ENCODE results near the gene FOXN3.

FOXN3 gene, protein sequence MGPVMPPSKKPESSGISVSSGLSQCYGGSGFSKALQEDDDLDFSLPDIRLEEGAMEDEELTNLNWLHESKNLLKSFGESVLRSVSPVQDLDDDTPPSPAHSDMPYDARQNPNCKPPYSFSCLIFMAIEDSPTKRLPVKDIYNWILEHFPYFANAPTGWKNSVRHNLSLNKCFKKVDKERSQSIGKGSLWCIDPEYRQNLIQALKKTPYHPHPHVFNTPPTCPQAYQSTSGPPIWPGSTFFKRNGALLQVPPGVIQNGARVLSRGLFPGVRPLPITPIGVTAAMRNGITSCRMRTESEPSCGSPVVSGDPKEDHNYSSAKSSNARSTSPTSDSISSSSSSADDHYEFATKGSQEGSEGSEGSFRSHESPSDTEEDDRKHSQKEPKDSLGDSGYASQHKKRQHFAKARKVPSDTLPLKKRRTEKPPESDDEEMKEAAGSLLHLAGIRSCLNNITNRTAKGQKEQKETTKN

DNA sequence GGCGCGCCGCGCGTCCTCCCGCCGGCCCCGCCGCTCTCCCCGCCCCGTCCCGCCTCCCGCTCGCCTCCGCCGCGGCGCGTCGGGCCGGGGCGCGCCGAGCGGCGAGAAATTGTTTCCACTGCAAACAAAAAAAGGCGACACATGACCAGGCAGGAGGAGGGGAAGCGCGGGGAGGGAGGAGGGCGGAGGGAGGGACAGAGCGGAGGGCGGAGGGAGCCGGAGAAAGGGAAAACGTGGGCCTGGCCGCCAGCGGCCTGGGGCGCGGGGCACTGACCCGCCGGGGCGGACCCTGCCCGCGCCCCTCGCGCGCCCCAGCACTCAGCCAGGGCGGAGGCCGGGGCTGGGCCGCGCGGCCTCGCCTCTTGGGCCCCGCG lies at the start of gene FOXN3:
FOXN3 (minus strand) TSS at position 143 of the 374 bp plus-strand sequence. CDS start 4,757 bp downstream, outside the sequence.
- peak; percentile 89 for DNase-seq

DNA sequence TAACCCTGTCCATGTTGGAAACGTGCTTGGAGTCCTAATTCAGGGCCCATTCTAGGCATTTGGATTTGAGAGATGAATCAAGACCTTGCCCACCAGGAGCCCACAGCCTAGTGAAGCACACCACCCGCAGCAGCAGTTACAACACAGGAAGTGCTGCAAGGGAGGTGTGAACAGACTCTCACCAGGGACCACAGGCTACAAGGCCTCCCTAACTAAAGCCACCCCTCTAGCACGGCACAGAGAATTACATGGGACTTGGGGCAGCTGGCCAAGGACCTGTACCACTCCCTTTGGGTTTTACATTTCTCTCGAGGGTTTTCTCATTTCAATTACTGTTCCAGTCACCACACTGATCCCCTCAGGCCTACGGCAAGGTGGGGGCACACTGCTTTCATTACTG lies 49.5 kb upstream of the FOXN3 start:
- DNase-seq, result no peak

DNA sequence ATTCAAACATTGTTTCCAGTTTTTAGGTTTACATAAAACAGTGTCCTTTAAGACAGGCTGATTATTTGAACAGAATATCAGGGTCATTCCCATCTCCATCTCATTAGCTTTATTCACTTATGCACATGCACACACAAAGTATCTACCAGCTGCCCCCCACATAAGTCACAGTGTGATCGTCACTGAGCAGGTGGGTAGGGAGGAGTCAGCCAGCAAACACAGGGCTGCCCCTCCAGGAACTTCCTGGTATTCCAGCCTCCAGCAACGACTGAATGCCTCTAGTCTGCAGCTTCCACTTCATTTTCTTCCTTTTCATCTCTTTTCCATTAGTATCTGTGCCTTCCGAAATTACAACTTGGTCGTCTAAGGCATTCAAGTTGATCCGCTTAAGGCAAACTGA lies 48.8 kb upstream of the FOXN3 start:
- DNase-seq, result no peak

DNA sequence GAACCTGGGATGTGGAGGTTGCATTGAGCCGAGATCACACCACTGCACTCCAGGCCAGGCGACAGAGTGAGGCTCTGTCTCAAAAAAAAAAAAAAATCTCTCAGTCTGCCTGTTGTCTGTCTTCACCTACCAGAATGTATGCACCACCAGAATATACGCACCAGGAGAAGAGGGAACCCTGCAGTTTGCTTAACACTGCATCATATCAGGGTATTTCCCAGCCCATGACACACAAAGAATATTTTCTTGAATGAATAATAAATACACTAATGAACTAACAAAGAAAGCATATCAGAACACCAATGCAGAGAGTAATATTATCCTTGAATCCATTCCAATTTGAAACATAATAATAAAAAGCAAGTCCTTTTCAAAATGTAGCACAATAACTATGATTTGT lies 44.2 kb upstream of the FOXN3 start:
- DNase-seq, result no peak

DNA sequence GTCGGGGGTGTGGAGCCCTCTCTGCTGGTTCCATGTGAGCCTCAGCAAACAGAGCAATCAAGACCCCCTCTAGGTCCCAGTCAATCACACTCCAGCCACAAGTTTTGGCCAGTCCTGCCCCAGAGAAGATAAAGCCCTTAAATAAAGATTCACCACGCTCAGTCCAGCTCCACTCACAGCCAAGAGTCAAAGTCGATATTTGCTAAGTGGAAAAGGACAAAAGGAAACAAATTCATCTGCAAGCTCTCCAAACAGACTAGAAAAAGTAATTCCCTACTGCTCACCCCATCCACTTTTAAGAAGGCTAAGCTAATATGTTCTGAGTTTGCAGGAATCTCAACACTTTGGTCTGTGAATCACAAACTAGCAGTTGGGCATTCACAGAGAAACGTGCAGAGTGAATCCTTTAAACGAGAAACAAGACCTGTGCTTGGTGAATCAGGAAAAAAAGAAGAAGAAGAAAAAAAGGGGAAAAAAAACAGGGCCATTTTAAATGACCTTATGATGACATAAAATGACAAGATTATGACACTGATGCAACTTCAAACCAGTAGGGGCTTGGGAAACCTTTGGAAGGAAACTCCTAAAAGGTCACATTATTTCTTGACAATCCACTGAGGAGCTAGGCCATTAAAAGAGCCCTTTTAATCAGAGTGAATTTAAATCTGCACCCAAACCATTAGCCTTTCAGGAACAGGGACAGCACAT lies 41.8 kb upstream of the FOXN3 start:
- DNase-seq, result no peak

DNA sequence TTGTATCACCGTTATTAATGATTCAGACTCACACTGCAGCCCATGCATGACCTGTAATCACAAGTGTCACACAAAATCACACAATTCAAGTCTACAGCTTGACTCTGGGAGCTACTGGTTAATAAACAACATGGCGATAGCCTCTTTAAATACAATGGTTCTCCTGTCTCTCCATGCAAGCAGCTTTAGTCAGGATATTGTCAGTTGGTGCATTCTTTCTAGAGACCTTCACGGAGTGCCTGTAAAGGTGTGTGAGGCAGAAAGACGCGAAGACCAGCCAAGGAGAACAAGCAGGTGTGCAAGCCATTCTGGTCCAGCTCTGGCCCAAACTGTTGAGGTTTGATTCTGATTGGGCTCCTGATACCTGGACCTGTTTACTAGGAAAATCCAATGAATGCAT lies 40.0 kb upstream of the FOXN3 start:
- DNase-seq, result no peak

DNA sequence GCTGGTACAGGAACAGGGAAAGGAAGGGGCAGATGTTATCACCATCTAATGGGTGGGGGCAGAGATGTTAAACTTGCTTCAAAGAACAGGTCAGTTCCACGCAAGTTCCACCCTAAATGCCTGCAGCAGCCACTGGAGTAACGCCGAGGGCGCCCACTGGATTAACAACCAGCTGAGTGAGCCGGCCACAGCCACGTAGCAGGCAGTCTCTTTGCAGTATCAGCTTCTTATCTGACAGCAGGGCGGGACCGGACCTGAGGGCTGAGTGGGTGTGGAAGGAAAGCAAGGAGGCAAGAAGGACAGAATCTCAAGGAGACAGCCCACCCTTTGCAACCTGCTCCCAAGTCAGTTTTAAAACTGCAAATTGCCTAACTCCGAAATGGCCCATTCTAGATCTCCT lies 38.4 kb upstream of the FOXN3 start:
- no peak for DNase-seq

DNA sequence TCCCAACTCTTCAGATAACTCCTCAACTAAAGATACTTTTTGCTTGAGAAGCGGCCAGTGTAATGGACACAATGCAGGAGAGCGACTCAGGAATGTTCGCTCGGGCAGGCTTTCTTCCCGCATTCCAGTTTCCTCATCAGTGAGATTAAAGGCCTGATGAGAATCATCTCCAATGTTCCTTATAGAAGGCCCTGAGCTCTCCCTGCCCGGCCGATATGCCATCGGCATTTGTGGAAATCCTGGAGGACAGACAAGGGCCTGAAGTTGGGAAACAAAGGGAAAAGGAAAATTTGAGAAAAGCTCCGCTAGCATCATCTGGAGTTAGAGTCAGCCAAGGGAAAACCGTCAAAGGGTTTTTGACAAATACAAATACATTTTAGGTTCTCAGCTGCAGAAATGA lies 38.0 kb upstream of the FOXN3 start:
- DNase-seq, result no peak

DNA sequence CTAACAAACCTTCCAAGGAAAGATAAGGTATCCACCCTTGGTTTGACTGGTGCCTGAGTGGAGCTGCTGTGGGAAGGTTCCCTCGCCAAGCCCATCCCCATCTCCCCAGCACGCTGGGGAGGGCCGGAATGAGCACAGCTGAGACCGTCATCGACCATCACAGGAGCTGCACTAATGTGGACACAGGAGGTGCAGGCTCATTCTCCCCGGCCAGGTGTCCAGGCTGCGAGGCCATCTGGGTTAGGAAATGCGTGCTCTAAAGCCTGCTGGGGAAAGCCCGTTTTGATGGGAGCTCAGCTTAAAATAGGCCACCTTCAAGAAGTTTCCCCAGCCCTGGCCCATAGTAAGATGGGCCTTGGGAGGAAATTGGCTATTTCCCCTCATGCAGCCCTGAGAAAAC lies 35.2 kb upstream of the FOXN3 start:
- DNase-seq, result no peak

DNA sequence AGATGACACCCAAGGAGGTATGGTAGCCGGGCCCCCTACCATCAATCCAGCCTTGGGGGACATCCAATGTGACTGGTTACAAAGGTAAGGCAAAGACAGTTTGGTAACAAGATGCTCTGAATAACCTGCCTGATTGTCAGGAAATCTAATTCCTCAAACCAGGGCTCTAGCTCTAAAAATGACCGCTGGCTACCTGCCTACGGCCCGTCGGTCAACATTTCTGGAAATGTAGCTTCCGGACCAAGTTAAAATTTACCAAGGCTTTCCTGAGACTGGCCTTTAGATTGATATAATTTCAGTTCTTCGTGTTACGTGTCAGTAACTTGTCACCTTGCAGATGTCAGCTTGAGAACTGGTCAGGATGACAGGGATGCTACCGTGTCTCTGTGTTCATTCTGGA lies 34.2 kb upstream of the FOXN3 start:
- DNase-seq, result no peak

DNA sequence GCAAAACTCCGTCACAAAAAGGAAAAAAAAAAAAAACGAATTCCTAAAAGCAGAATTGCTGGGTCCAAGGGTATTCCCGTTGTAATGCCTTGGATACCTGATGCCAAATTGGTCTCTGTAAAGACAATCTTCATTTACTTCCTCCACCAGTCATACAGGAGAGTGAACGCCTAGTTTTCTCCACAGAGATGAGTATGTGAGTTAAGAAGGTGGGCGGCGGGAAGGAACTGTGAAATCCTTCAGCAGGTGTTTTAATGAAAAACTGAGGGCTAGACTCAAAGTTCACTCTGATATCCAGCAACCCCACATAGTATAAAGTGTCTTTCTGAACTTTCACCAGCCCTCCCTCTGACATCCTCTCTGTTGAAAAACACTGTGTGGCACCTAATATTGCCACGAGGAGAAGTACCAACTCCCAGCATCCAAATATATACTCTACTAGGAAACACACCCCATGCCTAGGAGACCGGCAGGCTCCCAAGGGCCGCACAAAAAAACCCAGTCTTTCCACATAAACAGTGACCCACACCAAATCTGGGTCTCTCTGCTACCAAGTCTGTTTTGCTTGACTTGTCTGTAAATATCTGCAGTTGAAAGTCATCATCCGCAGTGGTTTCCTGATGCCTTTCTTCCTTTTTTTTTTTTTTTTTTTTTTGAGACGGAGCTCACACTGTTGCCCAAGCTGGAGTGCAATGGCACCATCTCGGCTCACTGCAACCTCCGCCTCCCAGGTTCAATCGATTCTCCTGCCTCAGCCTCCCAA lies 30.3 kb upstream of the FOXN3 start:
- no peak for DNase-seq

DNA sequence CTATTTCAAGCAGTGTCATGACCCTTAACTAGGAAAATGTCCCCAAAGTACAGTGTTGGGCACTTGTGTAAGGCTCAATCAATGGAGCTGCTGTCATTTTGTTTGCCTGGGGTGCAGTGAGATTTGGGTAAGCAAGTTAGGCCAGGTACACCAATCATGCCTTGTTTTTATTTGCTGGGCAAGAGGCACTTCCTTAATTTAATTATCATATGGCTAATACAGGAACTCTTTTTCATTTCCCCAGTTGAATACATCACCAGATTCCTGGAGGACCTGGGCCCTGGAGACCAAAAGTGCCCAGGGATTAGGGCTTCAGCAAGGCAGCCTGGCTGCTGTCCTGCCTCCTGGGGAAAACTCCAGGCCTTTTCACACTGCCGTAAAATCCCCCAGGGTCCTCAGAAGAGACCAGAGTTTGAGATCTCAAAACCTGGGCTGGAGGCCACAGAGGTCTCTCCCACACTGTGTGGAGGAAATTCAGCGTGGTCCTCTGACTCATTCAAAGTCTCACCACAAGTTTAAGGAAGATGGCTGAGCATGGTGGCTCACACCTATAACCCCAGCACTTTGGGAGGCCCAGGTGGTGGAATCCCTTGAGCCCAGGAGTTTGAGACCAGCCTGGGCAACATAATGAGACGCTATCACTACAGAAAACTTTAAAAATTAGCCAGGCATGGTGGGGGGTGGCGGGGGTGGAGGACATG lies 28.4 kb upstream of the FOXN3 start:
- no peak for DNase-seq

DNA sequence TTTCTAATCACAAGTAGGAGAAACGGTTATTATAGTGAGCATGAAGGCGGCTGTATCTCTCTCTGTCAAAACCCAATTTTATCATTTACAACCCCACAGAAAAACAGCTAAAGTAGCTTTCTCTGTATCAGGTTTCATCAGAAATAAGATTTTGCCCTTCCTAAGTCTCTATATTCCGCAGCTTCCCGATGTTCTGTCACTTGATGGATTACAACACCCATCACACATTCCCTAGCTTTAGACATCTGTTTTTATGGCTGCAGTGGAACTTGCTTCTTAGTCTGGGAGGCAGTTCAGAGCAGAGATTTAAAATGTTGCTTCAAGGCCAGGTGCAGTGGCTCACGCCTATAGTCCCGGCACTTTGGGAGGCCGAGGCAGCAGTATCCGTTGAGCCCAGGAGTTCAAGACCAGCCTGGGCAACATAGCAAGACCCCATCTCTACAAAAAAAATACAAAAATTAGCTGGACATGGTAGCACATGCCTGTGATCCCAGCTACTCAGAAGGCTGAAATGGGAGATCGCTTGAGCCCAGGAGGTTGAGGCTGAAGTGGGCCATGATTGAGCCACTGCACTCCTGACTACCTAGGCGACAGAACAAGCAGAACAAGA lies 27.6 kb upstream of the FOXN3 start:
- DNase-seq, result no peak

DNA sequence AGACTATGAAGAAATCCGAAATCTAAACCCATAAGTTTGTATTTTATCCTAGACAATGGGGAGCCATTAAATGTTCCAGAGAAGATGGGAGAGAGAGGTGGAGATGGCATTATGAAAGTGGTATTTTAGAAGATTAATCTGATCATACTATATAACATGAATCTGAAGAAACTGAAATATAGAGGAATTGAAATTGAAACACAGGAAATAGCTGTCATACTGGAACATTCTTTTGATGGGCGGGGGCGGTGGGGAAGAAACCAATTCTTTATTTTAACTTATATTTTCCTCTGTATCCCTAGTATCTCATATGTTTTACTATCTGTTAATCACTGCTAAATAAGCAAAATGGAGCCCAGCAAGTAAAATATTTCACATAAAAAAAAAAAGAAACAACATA lies 27.0 kb upstream of the FOXN3 start:
- no peak for DNase-seq

DNA sequence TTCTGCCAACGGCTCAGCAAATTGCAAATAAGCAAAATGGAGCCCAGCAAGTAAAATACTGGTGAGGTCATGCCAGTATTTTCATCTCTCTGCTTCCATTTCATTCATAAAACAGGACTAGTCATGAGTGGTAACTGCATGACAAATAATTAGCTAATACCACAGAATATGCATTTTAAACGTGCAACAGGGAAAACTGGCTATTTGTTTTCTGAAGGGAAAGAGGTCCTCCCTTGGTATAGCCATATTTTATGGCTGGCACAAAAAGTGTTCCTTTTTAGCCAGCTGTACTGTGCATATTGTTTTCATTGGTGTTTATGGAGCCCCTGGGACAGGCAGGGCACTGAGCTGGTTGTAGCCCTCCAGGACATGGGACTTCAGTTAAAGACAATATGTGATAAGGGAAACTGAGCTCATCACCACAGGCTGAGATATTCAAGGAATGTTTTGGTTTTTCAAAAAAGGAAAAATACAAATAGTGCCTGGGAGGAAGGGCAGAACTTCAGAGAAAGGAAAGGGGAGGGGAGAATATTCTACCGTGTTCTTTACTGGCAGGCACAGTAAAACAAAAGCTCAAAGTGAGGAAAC lies 26.1 kb upstream of the FOXN3 start:
- no peak for DNase-seq

DNA sequence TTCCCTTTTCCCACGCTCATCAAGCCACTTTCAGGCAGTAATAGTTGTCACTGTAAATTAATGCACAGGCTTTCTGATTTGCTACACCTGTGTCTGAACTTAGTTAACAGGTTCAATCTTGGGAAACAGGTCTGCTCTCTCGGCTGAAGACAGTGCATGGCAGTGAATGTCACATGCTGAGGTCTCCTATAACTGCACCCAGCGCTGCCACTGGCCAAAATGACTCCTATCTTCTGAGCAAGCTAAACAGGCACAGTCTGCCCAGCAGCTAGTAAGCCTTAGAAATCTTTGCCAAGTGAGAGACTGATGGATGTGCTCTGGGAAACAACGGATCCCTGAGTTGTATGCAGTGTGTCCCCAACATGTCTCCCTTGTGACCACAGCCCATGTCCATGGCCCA lies 25.2 kb upstream of the FOXN3 start:
- DNase-seq, result no peak

DNA sequence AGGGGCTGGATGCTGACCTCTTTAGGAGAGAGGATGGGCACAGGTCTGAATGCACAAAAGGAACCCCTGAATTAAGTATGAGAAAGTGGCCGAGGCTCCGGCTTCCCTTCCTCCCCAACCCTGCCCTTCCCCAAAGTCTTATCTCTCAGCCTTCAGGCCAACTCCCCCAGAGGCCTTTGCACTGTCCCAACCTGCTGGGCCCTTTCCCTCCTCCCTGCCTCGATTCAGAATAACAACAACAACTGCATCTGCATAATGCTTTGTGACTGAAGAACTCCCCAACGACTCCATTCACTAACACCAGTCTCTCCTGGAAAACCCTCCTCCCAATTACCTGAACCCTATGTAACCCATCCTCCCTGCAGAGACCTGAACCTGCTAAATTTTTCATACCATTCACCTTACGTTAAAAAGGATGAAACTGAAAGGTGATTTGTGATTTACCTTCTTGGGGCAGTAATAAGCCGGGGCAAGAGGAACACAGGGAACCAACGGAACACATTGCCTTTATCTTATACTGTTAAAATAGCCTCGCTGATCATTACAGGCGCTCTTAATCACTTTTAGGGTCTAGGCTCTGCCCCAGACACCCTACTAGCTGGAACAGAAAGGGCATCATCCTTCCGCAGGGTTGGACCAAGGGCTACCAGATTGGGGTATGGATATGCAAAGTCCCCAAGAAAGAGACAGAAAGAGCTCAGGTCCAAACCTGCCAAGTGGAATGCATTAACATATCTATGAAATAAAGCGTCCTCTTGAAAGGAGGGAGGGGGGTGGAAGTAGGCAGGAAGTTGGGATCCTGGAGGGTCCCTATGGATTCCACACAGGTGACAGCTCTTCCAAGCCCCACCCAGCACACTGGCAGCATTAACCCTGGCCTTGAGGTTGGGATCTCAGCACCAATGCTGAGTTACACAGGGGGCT lies 24.2 kb upstream of the FOXN3 start:
- DNase-seq, result no peak

DNA sequence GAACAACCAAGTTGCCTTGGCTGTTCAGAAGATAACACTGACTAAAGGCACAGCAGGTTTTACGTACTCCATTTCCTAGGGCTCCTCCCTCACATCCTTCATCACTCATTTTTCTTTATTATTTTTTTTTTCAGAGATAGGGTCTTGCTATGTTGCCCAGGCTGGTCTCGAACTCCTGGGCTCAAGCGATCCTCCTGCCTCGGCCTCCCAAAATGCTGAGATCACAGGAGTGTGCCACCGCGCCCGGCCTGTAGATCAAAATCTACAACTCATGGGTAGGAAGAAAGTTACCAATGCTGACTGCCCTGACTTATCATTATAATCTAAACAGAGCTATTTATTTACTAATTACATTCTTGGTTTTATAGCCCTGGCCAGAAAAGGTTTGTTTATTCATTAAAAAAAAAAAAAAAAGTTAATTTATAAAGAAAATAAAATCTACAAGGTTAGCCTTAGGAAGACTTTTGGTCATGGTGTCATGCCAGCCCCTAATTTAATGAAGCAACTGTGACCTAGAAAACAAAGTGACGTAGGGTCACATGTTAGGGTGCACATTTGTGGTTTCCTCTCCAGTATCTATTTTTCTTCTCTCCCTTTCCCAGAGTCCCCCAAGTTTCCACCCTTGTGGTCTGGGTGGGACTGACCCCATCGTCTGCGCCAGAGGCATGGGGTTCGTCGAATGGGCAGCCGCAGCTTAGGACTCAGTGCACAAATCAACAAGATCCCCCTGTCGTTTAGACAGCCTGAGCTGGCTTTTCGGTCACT lies 19.0 kb upstream of the FOXN3 start:
- DNase-seq, result no peak

DNA sequence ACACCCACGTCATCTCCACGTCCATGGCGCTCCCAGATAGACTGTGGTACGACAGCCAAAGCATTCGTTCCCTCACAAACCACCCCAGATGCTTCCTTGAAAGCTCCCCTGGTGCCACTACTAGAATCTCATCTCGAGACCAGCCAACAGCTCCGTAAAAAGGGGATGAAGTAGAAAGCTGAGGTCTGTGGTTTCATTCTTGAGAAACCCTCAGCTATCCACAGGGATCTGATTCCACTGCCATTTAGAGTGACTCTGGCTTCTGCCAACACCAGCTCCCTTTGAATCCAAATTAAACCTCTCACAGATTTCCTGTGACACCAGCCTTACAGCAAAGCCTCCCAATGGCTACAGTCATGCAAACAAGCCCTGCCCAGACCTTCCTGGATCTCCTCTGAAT lies 18.5 kb upstream of the FOXN3 start:
- DNase-seq, result no peak

DNA sequence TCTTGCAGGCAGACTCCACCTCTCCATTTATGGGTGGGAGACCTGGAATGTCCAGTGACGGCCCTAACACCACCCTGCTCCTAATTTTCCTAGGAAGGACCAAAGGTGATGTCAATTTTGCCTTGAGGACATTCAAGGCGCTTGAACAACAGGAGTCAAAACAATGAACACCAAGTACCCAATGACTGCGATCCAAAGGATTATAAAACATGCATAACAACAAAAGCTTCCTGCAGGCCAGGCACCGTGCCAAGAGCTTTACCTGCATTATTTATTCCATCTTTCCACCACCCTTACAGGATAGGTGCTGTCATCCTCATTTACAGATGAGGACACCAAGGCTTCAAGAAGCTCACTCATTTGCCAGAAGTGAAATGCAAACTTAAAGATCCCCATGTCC lies 15.2 kb upstream of the FOXN3 start:
- DNase-seq, result no peak
